IMR-90 (cell line): Measurements from ENCODE around the gene EPB41L2.

Experiments used
- CEBPB ChIP-seq: IDR thresholded peaks from 2 replicates; pipeline ENCODE4 v1.6.1; 2012; ENCODE audit warnings: low read depth, low read length, improper control_type of control experiment
- MAFK ChIP-seq: IDR thresholded peaks from 2 replicates; pipeline ENCODE4 v1.6.1; 2012; ENCODE audit warnings: low read depth, low read length, improper control_type of control experiment
- MAZ ChIP-seq: IDR thresholded peaks from 2 replicates; pipeline ENCODE4 v1.6.1; 2012; ENCODE audit warnings: low read depth, mild to moderate bottlenecking, low read length, improper control_type of control experiment, moderate library complexity, borderline replicate concordance
- MXI1 ChIP-seq: IDR thresholded peaks from 2 replicates; pipeline ENCODE4 v1.6.1; 2012; ENCODE audit warnings: low read depth, mild to moderate bottlenecking, low read length, moderate library complexity, borderline replicate concordance
- POLR2A ChIP-seq: IDR thresholded peaks from 2 replicates; pipeline ENCODE4 v1.6.1; 2012; ENCODE audit warnings: mild to moderate bottlenecking, low read depth, low read length
- RAD21 ChIP-seq: IDR thresholded peaks from 2 replicates; pipeline ENCODE4 v1.6.1; 2012; ENCODE audit warnings: low read length, improper control_type of control experiment
- RFX5 ChIP-seq: IDR thresholded peaks from 2 replicates; pipeline ENCODE4 v1.8.0; 2012; ENCODE audit warnings: low read depth, mild to moderate bottlenecking, low read length, moderate library complexity
- SMC3 ChIP-seq: fragments of 150-350 bp; IDR thresholded peaks from 2 replicates; pipeline ENCODE4 v1.6.1; 2016; ENCODE audit warnings: low read depth, mild to moderate bottlenecking, antibody characterized with exemption, low read length, moderate library complexity
- TF ChIP-seq, protein P1 (sequence below): conservative IDR thresholded peaks from 2 replicates; pipeline ENCODE4 v1.5.1; 2012; ENCODE audit warnings: mild to moderate bottlenecking, low read depth, low read length, improper control_type of control experiment
- TF ChIP-seq, protein P2 (sequence below): fragments of 150-350 bp; IDR thresholded peaks from 2 replicates; pipeline ENCODE4 v1.6.1; 2017; ENCODE audit warnings: mild to moderate bottlenecking, antibody characterized with exemption, low read length, low read depth
- TF ChIP-seq, protein P3 (sequence below): fragments of 150-350 bp; IDR thresholded peaks from 2 replicates; pipeline ENCODE4 v1.6.1; 2016; ENCODE audit warnings: low read depth, mild to moderate bottlenecking, low read length, moderate library complexity, borderline replicate concordance

DNA sequence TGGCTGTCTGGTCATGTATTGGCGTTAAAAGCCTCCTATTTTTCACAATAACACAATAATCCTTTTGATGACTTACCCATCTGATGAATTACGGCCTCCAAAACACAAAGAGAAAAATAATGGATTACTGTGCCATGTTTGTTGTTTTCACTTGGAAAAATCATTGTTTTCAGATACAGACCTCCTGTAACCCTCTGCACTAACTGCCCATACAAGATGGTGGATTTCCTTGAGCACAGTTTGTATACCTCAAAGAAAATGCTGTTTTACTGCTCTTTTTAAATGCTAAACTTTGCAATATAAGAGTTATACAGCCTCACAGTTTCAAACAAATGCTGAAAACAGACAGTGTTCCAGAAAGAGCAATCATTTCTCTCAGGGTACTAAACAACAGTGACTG is 174.8 kb downstream of the EPB41L2 start:
- TF ChIP-seq, protein P1, sequence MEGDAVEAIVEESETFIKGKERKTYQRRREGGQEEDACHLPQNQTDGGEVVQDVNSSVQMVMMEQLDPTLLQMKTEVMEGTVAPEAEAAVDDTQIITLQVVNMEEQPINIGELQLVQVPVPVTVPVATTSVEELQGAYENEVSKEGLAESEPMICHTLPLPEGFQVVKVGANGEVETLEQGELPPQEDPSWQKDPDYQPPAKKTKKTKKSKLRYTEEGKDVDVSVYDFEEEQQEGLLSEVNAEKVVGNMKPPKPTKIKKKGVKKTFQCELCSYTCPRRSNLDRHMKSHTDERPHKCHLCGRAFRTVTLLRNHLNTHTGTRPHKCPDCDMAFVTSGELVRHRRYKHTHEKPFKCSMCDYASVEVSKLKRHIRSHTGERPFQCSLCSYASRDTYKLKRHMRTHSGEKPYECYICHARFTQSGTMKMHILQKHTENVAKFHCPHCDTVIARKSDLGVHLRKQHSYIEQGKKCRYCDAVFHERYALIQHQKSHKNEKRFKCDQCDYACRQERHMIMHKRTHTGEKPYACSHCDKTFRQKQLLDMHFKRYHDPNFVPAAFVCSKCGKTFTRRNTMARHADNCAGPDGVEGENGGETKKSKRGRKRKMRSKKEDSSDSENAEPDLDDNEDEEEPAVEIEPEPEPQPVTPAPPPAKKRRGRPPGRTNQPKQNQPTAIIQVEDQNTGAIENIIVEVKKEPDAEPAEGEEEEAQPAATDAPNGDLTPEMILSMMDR = no peak
- TF ChIP-seq RFX5 (no peak), MAZ (no peak), POLR2A (no peak), CEBPB (no peak), RAD21 (no peak), MAFK (no peak), SMC3 (no peak), MXI1 (no peak)
- TF ChIP-seq, protein P2, sequence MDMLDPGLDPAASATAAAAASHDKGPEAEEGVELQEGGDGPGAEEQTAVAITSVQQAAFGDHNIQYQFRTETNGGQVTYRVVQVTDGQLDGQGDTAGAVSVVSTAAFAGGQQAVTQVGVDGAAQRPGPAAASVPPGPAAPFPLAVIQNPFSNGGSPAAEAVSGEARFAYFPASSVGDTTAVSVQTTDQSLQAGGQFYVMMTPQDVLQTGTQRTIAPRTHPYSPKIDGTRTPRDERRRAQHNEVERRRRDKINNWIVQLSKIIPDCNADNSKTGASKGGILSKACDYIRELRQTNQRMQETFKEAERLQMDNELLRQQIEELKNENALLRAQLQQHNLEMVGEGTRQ = no peak
- TF ChIP-seq, protein P3, sequence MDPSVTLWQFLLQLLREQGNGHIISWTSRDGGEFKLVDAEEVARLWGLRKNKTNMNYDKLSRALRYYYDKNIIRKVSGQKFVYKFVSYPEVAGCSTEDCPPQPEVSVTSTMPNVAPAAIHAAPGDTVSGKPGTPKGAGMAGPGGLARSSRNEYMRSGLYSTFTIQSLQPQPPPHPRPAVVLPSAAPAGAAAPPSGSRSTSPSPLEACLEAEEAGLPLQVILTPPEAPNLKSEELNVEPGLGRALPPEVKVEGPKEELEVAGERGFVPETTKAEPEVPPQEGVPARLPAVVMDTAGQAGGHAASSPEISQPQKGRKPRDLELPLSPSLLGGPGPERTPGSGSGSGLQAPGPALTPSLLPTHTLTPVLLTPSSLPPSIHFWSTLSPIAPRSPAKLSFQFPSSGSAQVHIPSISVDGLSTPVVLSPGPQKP = no peak
